ENCODE data around the gene DESI2. TPM values are rescaled to one million over a fixed set of nuclear protein-coding genes. Genes with fewer than 3 reads are reported as not detected.

DESI2 gene
- total and polyA plus RNA-seq, 7 donors = 15.0 to 37.3 (median 34.2) TPM

- TF ChIP-seq CTCF (IDR thresholded peaks at IDR 0.05) = no peak
- TF ChIP-seq POLR2A (IDR thresholded peaks at IDR 0.05) = no peak
- no peak for TF ChIP-seq EP300 (IDR thresholded peaks at IDR 0.05)
- no peak for TF ChIP-seq POLR2AphosphoS5 (IDR thresholded peaks at IDR 0.05)
- intact Hi-C loops (cut with DNase I) = no loop called here
- DNase-seq = no peak
- Histone ChIP-seq H3K27me3 (no peaks in the 10 kb centered on the region), H3K36me3 (no peaks in the 10 kb centered on the region), H3K4me3 (no peak overlapping the region), H3K9me3 (no peaks in the 10 kb centered on the region), H3K4me1 (no peaks in the 10 kb centered on the region), H3K27ac (no peak overlapping the region)
- 97% methylated on average over 5 of the region's 5 CpGs for WGBS, 2 donors
These were observed 88.8 kb downstream of the DESI2 start for GRCh38 chr1:244741692-244742091.

- Histone ChIP-seq H3K4me3 (no peak overlapping the region), H3K27ac (no peak overlapping the region), H3K9me3 (no peaks in the 10 kb centered on the region), H3K4me1 (no peaks in the 10 kb centered on the region), H3K36me3 (no peaks in the 10 kb centered on the region), H3K27me3 (no peaks in the 10 kb centered on the region)
- TF ChIP-seq CTCF (IDR thresholded peaks at IDR 0.05) (no peak), POLR2A (IDR thresholded peaks at IDR 0.05) (no peak), POLR2AphosphoS5 (IDR thresholded peaks at IDR 0.05) (no peak), EP300 (IDR thresholded peaks at IDR 0.05) (no peak)
- WGBS, 2 donors = 93 to 95% methylated on average over 9 of the region's 9 CpGs
- DNase-seq = no peak
- intact Hi-C loops (cut with DNase I) = no loop called here
These were observed 96.5 kb downstream of the DESI2 start for GRCh38 chr1:244749230-244750016.

GRCh38 chr1:244751271-244751895 lies 98.5 kb downstream of the DESI2 start:
- Histone ChIP-seq H3K9me3 (no peaks in the 10 kb centered on the region), H3K36me3 (no peaks in the 10 kb centered on the region), H3K4me1 (no peaks in the 10 kb centered on the region), H3K4me3 (no peak overlapping the region), H3K27me3 (no peaks in the 10 kb centered on the region), H3K27ac (no peak overlapping the region)
- no peak for DNase-seq
- TF ChIP-seq POLR2A (IDR thresholded peaks at IDR 0.05) (no peak), EP300 (IDR thresholded peaks at IDR 0.05) (no peak), POLR2AphosphoS5 (IDR thresholded peaks at IDR 0.05) (no peak), CTCF (IDR thresholded peaks at IDR 0.05) (no peak)
- intact Hi-C loops (cut with DNase I) = no loop called here
- 47 to 78% methylated on average over 13 of the region's 13 CpGs for WGBS, 2 donors

- Histone ChIP-seq H3K27me3 (no peaks in the 10 kb centered on the region), H3K36me3 (no peaks in the 10 kb centered on the region), H3K4me3 (no peak overlapping the region), H3K9me3 (no peaks in the 10 kb centered on the region), H3K4me1 (no peaks in the 10 kb centered on the region), H3K27ac (no peak overlapping the region)
- intact Hi-C loops (cut with DNase I) = no loop called here
- TF ChIP-seq EP300 (IDR thresholded peaks at IDR 0.05) (no peak), CTCF (IDR thresholded peaks at IDR 0.05) (no peak), POLR2A (IDR thresholded peaks at IDR 0.05) (no peak), POLR2AphosphoS5 (IDR thresholded peaks at IDR 0.05) (no peak)
- no peak for DNase-seq
- 79 to 89% methylated on average over 7 of the region's 7 CpGs for WGBS, 2 donors
These were observed 102.7 kb downstream of the DESI2 start for GRCh38 chr1:244755673-244756072.

Measured in sigmoid colon (tissue), 7 donors.